ENCODE measurements around the gene DNAH3.
A peak's percentile ranks its signal among the peaks of the same experiment; 100 is the strongest.
"Not testable (repeated sequence)": the region's sequence is repeated elsewhere in the genome, so short reads cannot be mapped to it uniquely, and the experiment has no call there.

Gene DNAH3

GRCh38 chr16:21116148-21116693 is 34.4 kb downstream of the DNAH3 start:
- peak; percentile 18 for DNase-seq

- DNase-seq: not testable (repeated sequence)
These were observed 35.1 kb downstream of the DNAH3 start for GRCh38 chr16:21115551-21115950.

GRCh38 chr16:21103941-21104860 is 46.4 kb downstream of the DNAH3 start:
- peak; percentile 70 for DNase-seq

- peak; percentile 30 for DNase-seq
These were observed 48.8 kb downstream of the DNAH3 start for GRCh38 chr16:21101631-21102420.

GRCh38 chr16:21100447-21100846 is 50.2 kb downstream of the DNAH3 start:
- peak; percentile 83 for DNase-seq

- DNase-seq: peak; percentile 66
These were observed 53.5 kb downstream of the DNAH3 start for GRCh38 chr16:21097151-21097550.

GRCh38 chr16:21094719-21095118 is 55.9 kb downstream of the DNAH3 start:
- not testable (repeated sequence) for DNase-seq

GRCh38 chr16:21092951-21093350 is 57.7 kb downstream of the DNAH3 start:
- no peak for DNase-seq

- DNase-seq: peak; percentile 42
These were observed 61.8 kb downstream of the DNAH3 start for GRCh38 chr16:21088646-21089538.

- DNase-seq: no peak
These were observed 62.5 kb downstream of the DNAH3 start for GRCh38 chr16:21088143-21088542.

- no peak for DNase-seq
These were observed 65.9 kb downstream of the DNAH3 start for GRCh38 chr16:21084631-21085225.

GRCh38 chr16:21083729-21084268 is 66.8 kb downstream of the DNAH3 start:
- peak; percentile 50 for DNase-seq

GRCh38 chr16:21081329-21081728 is 69.3 kb downstream of the DNAH3 start:
- no peak for DNase-seq

- DNase-seq: no peak
These were observed 72.1 kb downstream of the DNAH3 start for GRCh38 chr16:21078563-21078962.

- DNase-seq: no peak
These were observed 74.3 kb downstream of the DNAH3 start for GRCh38 chr16:21076186-21076883.

- no peak for DNase-seq
These were observed 75.4 kb downstream of the DNAH3 start for GRCh38 chr16:21075252-21075651.

GRCh38 chr16:21072976-21073375 is 77.7 kb downstream of the DNAH3 start:
- DNase-seq: no peak

- DNase-seq: no peak
These were observed 78.9 kb downstream of the DNAH3 start for GRCh38 chr16:21071741-21072140.

GRCh38 chr16:21070564-21070963 is 80.1 kb downstream of the DNAH3 start:
- no peak for DNase-seq

- DNase-seq: no peak
These were observed 80.7 kb downstream of the DNAH3 start for GRCh38 chr16:21069986-21070385.

GRCh38 chr16:21064203-21064602 is 86.4 kb downstream of the DNAH3 start:
- DNase-seq: no peak
